SK-N-MC (cell line): ENCODE measurements around the gene LRRC72.

ENCODE experiments used
- EZH2 ChIP-seq: fragments of 200-600 bp; sonication (generic); IDR thresholded peaks from one replicate; pipeline ENCODE4 v1.6.1; 2017; ENCODE audit warnings: antibody characterized with exemption
- FOXP2 ChIP-seq: optimal IDR thresholded peaks from 2 replicates; pipeline ENCODE3; 2011; ENCODE audit warnings: mild to moderate bottlenecking, moderate library complexity; ENCODE audit not compliant: insufficient read depth; ENCODE audit errors: extremely low read length, control extremely low read depth
- POLR2AphosphoS5 ChIP-seq: IDR thresholded peaks from 2 replicates; pipeline ENCODE4 v1.6.1; 2012; ENCODE audit warnings: mild to moderate bottlenecking, low read depth, low read length, borderline replicate concordance

- TF ChIP-seq EZH2 (no peak), POLR2AphosphoS5 (no peak), FOXP2 (no peak)
Observed at GRCh38 chr7:16515785-16516685, 10.6 kb upstream of the LRRC72 start.
